Activated CD8-positive, alpha-beta memory T cell treated with anti-CD3 and anti-CD28 coated beads, Interleukin-2, amount 50 U/mL, for 48 hours (primary cell): ENCODE measurements around the gene GRID1.

Experiments used
- DNase-seq: peaks from one replicate; pipeline ENCODE4 v3.0.0-alpha.2; 2020

Gene GRID1

DNA sequence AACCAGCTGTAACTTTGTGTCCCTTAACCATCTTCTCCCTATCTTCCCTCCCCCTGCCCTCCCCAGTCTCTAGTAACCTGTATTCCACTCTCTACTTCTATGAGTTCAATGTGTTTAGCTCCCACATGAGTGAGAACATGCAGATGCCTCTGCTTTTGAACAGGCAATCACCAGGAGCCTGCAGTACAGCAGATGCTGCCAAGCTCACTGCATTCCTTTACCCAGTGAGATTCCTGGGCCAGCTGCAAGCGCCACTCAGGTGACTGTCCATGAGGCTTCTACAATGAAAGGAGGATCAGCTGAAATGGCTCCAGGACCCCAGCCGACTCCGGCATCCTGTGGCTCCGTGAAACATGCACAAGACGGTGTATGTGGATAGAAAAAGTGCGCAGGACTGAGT is 15.7 kb downstream of the GRID1 start:
- no peak for DNase-seq

DNA sequence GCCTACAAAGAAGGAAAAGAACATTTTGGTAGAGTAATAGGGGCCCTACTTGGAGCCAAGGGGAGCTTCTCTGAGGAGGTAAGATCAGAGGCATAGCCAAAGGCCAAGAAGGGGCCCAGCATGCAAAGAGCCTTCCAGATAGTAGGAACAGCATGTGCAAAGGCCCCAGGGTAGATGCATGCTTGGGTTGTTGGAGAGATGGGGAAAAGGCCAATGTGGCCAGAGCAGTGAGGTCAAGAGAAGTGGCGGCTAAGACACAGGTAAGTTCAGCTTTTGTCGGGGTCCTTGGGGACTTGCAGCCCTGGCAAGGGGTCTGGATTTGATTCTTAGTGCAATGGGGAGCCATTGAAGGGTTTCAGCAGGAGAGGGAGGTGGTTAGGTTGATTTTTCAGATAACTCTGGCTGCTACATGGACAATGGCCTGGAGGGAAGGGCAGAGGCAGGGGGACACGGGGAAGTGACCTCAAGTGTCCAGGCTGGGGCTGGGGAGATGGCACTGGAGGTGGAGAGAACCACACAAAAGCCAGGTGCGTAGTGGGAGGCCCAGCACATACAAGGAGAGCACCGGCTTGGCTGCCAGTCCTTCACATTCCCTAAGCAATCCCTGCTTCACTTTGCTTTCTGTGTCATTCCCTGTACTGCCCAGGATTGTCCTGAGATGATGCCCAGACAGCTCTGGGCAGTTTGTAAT is 16.5 kb downstream of the GRID1 start:
- DNase-seq = no peak

DNA sequence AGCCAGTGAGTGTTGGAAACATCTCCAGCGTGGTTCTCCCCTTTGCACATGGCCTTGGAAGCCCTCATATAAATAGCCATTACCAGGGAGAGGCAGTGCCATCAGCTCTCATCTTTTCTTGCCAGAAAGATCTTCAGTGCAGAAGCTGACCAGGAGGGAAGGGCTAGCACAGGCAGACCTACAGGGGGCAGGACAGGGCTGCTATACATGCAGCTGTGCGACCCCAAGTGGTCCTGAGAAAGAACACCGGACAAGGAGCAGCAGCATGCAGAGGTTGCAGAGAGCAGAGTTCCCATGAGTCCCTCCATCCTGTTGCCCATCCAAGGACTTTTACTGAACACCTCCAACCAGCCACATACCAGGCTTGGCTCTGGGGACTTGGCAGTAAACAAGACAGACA is 17.1 kb downstream of the GRID1 start:
- no peak for DNase-seq

DNA sequence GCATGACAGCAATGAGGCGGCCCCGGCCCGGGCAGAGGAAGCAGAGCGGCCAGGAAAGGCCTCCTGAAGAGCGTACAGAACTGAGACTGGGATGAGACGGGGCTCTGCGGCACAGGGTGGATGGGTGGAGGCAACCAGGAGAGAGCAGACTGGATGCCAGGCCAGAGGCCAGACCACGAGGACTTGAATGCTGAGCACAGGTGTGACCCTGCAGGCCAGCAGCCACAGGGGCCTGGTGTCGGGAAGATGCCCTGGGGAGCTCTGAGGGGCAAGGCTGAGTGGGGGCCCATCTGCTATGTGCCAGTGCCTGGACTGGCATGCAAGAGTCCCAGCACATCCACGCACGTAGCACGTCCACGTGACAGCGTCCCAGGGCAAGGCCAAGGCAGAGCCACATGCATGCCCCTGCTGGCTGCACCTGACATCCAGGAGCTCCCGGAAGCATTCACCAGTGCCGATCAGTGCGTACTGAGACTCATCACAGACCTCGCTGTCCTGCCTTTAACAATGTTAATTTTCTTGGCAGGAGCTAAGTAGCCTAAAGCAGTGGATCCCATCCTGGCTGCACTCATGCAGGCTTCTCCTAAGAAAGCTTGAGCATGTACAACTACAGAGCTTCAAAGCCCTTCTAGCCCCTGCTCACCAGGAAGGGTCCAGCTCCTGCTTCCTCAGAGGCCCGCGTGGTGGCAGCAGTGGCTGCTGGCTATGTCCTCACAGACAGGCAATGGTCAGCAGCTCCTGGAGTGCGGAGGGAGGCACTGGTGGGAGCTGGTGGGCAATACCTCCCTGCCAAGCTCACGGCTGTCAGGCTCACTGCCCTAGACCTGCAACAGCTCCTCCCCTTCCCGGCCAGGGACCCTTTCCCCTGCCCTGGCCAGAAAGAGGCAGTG is 18.0 kb downstream of the GRID1 start:
- no peak for DNase-seq

DNA sequence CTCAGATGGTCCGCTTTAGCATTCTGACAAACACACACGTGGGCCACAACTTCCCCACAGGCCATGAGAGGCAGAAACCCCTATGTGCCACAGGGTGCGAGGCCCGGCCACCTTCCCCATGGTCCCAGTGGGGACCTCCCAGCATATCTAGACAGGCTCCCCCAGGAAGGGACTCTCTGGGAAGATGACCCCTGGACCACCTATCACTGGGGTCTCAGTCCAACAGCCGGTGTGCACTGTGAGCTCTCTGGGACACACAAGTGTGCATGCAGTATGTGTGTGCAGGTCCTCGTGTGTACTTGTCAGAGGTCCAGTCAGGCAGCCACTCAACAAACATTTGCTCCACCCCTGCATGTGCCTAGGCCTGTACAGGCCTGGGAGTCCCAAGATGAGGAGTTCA is 18.7 kb downstream of the GRID1 start:
- no peak for DNase-seq

DNA sequence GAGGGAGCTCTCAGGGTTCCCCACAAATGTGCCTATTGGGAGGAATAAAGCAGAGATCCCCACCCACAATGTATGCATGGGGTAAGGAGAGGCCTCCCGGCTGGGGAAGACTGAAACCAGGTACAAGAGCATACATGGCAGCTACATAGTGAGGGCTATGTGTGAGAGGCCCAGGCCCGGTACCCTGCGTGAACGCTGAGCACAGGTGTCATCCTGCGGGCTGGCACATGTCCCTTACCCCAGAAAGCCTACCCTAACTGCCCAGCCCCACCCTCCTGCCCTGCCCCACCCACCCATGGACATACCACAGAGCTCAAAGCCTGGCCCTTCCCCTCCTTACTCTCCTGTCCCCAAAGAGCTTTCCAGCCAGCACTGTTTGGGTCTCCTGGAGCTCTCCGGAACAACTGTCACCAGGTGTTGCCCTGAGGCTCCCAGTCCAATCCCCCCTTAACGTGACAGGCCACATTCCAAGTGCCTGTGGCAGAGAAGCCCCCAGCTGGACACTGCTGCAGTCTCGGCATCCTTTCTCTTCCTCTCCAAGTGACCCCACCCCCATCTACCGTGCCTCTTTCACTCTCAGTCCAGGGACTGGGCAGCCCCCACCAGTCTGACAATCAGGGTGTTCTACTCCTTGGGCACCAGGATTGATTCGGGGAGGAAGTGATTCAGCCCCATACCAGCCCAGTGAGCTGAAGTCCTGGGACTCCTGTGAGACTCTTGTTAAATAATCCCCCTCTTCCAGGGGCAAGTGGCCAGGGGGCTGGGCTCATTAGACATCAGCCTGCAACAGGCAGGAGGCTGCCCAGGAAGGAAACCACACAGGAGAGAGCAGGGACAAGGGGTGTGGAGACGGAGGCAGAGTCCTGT is 19.6 kb downstream of the GRID1 start:
- no peak for DNase-seq

DNA sequence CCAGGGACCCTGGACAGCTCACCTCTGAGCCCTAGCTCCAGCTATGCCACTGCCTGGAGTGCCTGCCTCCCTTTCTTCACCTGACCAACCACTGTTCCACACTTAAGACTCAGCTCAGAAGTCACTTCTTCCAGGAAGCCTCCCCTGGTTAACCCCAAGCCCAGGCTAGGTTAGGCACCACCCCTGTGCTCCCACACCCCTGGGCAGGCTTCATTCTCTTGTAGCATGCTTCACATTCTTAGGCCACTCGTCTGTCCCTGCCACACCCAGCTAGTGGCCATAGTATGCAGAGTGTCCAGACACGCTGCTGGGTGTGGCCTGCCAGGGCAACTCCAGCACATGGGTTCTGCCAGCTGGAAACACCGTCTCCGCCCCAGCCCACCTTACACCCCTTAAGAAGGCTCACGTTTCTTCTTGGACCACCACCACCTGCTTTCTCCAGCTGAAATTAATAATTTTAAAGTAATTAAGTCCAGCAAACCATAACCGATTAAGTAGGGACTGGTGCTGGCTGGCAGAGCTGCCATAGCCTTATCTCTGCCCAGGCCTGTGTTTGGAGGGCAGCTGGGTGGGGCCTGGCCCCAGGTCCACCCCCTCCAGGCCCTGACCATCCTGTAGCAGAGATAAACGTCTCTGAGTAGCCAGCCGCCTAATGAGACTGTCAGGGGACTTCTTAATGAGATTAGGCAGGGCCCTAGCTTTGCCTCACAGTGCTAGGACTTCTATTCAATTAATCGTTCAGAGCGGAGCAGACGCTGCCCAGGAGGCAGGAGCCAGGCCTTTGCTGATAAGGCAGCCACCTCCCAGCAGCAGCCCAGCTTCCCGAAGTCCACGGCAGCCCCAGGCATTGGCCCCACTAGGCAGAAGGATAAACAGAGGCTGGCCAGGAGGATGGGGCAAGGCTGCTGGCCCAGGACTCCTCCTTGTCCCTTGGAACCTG is 20.5 kb downstream of the GRID1 start:
- no peak for DNase-seq

DNA sequence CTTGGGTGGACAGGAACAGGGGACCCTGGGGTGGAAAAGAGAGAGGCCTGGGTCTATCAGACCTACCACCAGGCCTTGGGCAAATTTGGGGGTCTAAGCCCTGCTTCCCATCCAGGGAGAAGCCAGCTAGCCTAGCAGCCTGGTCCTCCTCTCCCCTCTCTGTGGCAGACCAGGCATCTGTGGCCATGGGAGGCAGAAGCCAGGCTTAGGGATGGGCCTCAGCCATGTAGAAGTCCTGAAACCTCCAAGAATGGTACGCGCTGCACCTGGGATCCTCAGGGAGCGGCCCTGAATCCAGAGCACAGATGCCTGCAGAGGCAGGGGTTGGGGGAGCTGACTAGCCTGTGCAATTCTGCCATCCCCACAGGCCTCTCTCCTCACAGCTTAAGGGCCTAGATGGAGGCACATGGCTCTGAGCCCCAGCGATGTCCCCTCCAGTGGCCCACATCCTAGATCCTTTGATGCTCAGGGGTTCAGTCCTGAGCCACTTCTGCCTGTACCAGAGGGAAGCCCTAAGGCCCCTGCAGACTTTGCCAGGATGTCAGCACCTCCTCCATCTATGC is 21.2 kb downstream of the GRID1 start:
- no peak for DNase-seq

DNA sequence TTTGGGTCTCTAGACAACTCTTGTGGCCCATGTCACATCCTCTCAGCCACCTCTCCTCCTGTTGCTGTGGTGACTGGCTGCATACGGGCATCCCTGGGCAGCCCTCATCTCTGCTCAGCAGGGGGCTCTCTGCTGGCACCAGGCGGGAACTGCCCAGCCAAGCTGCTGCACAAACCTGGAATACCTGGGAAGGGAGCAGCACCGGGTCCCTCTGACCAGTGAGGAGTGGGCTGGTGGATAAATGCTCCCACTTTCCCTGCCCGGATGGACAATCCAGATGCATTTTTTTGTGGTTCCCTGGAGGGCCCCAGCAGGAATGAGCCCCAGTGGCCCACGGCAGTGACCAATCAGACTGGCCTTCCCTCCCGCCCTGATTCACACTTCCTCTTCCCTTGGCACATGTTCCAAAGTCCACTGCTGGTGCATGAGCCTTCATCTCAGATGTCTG is 21.9 kb downstream of the GRID1 start:
- no peak for DNase-seq

DNA sequence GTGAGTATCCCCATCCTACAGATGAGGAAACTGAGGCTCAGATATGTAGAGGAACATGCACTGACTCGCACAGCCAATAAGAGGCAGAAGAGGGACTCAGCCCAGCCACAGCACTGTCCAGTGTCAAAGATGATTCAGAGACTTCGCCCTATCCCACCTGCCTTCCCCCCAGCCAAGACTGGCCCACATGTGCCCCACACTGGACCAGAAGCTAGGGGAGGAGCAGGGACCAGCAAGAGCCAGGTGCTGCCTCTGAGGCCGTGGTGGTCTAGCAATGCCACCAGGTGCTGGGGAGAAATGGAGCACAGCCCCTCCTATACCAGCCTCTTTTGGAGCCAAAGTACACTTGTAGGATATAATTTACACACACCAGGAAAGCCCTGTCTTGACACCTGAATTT is 22.3 kb downstream of the GRID1 start:
- no peak for DNase-seq

DNA sequence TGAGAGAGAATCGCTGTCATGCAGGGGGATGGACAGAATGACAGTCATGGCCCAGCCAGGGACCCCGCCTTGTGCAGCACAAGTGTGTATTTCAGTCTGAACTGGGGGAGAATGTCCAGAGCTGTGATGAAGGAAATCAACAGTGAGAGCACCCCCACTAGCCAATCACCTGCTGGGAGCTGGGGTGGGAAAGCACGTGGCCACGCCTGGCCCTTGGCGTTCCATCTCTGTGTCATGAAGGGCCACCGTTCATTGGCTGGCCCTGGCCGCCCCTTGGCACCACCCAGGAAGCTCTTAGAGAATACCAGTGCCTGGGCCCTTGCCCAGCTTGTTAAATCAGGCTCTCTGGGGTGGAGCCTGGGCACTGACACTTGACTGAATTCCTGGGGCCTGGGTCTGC is 22.8 kb downstream of the GRID1 start:
- DNase-seq = no peak

DNA sequence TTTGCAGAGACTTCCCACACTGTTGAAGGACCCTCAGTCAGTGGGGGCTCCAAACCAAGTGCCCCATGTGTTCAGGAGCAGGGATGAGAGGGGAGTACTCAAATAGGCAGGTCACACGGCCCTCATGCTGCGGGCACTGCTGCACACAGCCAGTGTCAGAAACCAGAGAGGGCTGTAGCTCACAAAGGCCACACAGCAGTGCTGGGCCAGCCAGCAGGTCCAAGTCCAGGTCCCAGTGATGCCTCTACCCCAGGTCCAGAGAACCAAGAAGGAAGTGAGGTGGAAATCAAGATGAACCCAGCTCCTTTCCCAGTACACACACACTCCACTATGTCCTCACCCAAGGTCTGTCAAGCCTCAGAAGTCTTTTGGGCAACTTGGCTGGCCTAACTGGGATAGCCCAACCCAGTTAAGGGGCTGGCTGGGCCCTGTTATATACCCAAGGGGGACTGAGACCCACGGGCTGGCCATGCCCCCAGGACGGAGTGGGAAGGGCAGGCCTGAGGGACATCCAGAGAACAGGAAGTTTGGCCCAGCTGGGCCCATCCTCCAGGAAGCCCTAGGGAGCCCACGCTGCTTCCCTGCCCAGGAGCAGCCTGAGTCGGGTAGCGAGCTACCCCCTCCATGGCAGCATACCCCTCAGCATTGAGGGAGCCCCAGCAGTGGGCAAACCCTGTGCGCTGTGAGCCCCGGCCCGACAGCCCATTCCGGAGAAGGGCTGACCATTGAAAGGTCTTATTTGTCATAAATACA is 24.3 kb downstream of the GRID1 start:
- no peak for DNase-seq

DNA sequence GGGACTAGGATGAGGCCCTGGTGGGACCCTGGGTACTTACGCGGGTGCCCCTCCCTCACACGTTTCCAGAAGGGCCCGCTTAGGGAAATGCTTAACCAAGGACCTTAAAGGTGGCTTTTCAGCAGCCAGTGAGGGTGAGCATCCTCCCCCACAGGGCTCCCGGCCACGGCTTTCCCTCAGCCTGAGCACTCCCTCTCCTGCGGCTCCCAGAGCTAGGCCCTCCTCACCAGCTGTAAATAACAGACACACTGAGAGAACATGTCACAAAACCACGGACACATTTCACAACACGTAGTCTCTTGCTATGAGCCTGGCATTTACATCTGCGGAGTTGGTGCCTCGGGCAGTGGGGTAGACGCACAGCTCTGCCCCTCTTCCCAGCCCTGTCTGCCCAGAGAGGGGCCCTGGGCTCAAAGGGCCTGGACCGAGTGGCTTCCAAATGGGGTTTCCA is 25.2 kb downstream of the GRID1 start:
- no peak for DNase-seq

DNA sequence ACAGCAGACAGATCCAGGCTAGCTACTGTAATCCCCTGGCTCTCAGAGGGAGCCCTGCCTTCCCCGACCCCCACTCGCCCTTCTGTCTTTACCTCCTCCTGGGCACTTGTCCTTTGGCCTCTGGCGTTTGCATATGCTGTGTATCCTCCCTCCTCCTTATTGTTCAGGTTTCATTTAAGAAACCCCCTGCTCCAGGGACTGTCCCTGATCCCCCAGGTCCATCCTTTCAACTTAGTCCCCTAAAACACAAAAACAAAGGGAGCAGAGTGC is 25.7 kb downstream of the GRID1 start:
- DNase-seq = no peak

DNA sequence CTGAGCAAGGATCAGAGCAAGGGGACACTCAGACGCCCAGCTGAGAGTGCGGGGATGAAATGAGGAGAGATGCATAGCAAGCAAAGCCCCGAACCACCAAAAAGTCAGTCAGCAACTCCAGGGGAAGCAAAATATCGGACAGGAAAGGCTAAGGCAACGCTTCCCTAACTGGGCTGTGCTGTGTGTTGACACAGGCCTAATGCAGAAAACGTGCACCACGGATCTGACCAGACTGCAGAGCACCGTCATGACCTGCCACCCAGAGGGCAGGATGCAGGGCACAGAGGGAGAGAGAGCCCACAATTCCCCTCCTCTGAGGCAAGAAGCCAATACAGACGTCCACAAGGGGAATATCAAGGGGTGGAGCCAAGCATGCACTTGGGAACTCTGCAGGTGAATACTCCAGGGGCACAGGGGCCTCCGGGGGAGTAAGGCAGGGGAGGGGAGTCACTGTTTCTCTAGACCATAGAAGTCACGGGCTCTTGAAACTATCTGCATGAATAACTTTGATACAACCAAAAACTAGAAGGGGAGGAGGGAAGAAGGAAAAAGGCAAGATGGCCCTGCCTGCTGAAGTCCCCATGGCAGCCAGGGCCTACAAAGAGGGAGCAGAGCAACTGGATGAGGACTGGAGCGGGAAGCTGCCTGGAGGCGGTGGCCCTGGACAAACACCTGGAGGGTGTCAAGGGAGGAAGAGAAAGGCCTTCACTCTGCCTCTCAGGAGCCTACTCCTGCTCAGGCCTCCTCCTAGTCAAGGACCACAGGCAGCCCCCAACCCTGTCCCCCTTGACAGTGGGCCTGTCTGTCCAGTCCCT is 26.2 kb downstream of the GRID1 start:
- DNase-seq = no peak

DNA sequence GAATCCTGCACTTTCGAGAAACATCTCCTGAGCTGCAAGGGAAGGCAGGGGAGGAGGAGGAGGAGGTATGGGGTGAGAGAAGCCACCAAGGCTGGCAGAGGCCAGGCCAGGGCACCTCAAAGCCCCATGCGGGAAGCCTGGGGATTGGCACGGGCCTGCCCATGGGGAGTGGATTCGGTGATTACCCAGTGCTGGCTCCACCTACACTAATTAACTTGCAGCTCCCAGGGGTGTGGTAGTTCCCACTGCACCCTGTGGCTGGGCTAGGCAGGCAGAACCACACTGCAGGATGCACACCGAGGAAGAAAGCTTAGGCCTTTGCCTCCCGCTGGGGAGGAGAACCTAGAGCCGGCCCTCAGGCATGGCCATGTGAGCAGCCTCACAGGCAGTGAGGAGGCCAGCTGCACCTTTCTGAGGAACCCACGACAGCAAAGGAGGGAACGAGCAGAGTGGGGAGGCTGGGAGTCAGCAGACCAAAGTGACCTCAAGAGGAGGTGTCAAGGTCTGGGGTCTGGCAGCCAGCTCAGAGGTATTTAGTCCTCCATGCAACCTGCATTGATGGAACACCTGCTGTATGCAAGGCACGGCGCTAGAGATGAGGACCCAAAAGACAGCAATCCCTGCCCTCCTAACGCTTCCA is 27.2 kb downstream of the GRID1 start:
- DNase-seq = no peak

DNA sequence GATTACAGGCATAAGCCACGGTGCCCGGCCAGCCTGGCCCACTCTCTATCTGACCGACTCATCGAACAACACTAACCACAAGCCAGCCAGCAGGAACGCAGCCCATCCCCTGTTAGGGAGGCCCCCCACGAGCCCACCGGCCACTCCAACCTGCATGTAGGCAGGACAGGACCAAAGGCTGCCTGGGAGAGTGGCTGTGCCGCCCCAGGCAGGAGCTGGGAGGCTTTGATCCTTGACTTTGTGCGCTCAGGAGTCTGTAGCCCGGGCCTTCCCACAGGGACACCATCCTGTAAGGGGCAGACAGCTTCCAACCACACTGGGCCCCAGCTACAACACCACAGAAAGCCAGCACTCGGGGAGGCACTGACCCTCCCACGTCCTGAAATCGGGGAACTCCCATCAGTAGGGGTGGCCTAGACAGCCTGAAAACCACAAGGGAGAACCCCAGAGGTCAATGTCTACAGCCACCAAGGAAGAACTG is 29.4 kb downstream of the GRID1 start:
- DNase-seq = no peak

DNA sequence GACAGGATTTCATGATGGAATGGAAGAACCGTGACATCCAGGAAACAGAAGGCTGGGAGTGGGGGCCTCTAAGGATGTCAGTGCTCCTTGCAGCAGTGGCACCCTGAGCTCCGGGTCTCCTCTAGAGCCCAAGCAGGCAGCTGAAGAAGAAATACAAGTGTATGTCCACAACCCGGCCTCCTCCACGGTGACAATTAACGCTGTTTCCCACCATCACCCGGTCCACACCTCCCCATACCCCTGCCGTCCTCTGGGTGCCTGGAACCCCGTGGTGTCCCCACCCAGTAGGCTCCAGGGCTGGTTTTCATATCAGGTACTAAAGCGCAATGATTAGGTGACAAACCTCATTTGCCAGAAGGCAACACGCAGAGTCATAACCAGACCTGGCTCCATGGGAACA is 30.3 kb downstream of the GRID1 start:
- no peak for DNase-seq

DNA sequence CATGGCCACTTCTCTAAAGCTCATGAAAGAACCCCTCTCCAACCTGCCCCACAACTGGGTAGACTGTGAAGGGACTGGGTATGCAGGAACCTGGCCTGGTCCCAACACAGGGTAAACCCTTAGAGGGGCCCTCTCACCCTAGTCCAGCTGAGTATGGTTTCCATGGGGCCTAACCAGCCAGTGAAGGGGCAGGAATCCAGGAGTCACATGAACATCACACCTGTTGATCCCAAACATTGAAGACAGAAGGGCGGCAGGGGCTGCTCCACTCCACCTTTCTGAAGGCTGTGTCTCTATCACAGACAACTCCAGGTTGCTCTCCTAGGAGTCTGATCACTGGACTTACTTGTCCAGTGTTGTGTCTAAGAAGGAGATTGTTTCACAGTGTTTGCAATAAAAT is 30.8 kb downstream of the GRID1 start:
- DNase-seq = no peak

DNA sequence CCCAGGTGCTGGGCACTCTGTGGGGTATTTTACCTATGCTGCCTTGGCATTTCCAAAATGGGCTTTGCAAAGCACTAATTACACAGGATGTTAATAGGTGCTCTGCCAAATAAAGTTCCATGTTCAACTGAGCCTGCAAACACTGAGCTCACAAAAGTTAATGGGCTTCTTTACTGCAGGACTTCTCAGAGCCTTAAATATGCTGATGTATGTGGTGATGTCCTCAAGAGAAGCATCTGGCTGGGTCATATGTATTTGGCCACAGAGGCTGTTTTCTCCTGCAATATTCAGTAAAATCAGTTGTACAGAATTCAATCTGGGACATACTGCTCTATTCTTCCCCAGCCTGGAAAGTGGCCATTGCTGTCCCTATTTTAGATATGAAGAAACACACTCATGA is 31.3 kb downstream of the GRID1 start:
- no peak for DNase-seq
